ENCODE measurements around the gene TRMO. TPM values are rescaled to one million over a fixed set of nuclear protein-coding genes. Genes with fewer than 3 reads are reported as not detected.

Gene TRMO
- total and polyA plus RNA-seq, 2 of the 13 experiments (the other 11 are each of a cell fraction or from before 2014, with no cell fraction given), result 8.7 to 18.6 TPM

DNA sequence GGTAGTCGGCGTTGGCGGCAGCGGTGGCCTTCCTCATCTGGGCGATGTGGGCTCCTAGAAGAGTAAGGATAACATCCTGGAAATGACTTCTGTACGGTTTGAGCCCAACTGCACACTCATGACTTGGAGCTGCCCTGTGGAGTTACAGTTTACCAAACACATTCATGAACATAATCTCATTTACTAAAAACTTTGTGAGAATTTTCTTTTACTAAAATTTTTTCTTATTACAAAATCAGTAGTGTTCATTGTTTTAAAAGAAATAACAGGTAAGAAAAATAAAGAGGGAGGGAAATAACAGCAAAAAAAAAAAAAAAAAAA, 63.9 kb downstream of the TRMO start:
- ChIA-PET CTCF (ENCODE audit: low intra/inter-chr PET ratio, low total read pairs) (no interaction called here), POLR2A (no interaction called here)
- no peaks in the 10 kb centered on the region for H4K20me1 ChIP-seq (ENCODE audit: insufficient read depth, low read length)
- no peak overlapping the region for H3K9ac ChIP-seq (ENCODE audit: insufficient read depth, low read depth, low read length)
- H3K27ac ChIP-seq (ENCODE audit: extremely low read length, insufficient read depth, low read length), result no peak overlapping the region
- no peaks in the 10 kb centered on the region for H3K36me3 ChIP-seq (replicated peaks in 1 of 2; ENCODE audit: control insufficient read depth in 1 of 2, insufficient read depth in 2 of 2, low read length in 2 of 2)
- ATAC-seq (no peak), FAIRE-seq (no peak), DNase-seq (ENCODE audit: low spot score) (no peak)
- H3K27me3 ChIP-seq (ENCODE audit: control insufficient read depth in 1 of 2, insufficient read depth in 2 of 2, low read length in 2 of 2), result peaks cover 6 to 43% of the 10 kb centered on the region in 2 experiments; a peak in 4 of 5 replicates
- no peaks in the 10 kb centered on the region for H3K9me3 ChIP-seq (ENCODE audit: low read length)
- H3K4me2 ChIP-seq (ENCODE audit: low read depth, low read length), result peak overlapping the region; percentile 24; the same call in 1 of the 2 replicates
- H3K4me1 ChIP-seq (ENCODE audit: insufficient read depth, low read length), result no peaks in the 10 kb centered on the region; the same call in 1 of the 2 replicates
- BruUV-seq (replicated peaks), result no TSS peak
- TF ChIP-seq AHR (CRISPR knock-in tag; IDR thresholded peaks at IDR 0.05) (no peak), MBD4 (IDR thresholded peaks at IDR 0.05; ENCODE audit: borderline replicate concordance, low read length) (no peak), ZNF317 (CRISPR knock-in tag; IDR thresholded peaks at IDR 0.05) (no peak)
- TF ChIP-seq, protein P1, sequence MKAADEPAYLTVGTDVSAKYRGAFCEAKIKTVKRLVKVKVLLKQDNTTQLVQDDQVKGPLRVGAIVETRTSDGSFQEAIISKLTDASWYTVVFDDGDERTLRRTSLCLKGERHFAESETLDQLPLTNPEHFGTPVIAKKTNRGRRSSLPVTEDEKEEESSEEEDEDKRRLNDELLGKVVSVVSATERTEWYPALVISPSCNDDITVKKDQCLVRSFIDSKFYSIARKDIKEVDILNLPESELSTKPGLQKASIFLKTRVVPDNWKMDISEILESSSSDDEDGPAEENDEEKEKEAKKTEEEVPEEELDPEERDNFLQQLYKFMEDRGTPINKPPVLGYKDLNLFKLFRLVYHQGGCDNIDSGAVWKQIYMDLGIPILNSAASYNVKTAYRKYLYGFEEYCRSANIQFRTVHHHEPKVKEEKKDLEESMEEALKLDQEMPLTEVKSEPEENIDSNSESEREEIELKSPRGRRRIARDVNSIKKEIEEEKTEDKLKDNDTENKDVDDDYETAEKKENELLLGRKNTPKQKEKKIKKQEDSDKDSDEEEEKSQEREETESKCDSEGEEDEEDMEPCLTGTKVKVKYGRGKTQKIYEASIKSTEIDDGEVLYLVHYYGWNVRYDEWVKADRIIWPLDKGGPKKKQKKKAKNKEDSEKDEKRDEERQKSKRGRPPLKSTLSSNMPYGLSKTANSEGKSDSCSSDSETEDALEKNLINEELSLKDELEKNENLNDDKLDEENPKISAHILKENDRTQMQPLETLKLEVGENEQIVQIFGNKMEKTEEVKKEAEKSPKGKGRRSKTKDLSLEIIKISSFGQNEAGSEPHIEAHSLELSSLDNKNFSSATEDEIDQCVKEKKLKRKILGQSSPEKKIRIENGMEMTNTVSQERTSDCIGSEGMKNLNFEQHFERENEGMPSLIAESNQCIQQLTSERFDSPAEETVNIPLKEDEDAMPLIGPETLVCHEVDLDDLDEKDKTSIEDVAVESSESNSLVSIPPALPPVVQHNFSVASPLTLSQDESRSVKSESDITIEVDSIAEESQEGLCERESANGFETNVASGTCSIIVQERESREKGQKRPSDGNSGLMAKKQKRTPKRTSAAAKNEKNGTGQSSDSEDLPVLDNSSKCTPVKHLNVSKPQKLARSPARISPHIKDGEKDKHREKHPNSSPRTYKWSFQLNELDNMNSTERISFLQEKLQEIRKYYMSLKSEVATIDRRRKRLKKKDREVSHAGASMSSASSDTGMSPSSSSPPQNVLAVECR (CRISPR knock-in tag; IDR thresholded peaks at IDR 0.05; ENCODE audit: borderline replicate concordance), result no peak
- H3K4me3 ChIP-seq (replicated peaks in 1 of 3; ENCODE audit: insufficient read depth in 1 of 3, low read depth in 2 of 3, low read length in 3 of 3), result no peak overlapping the region
- in situ Hi-C loops (cut with HindIII; ENCODE audit: extremely low pct_ligation_motif_present, low pct_unique_long_range_greater_than_20kb) (no loop called here), intact Hi-C loops (cut with micrococcal nuclease; ENCODE audit: unreplicated experiment) (no loop called here)
- no peak overlapping the region for H2AFZ ChIP-seq (ENCODE audit: low read length)
- WGBS (ENCODE audit: low lambda C conversion rate), result 18% methylated on average over 6 of the region's 6 CpGs
- no peaks in the 10 kb centered on the region for H3K79me2 ChIP-seq (ENCODE audit: insufficient read depth, low read length)
